ENCODE data around the gene RASSF7.

DNA sequence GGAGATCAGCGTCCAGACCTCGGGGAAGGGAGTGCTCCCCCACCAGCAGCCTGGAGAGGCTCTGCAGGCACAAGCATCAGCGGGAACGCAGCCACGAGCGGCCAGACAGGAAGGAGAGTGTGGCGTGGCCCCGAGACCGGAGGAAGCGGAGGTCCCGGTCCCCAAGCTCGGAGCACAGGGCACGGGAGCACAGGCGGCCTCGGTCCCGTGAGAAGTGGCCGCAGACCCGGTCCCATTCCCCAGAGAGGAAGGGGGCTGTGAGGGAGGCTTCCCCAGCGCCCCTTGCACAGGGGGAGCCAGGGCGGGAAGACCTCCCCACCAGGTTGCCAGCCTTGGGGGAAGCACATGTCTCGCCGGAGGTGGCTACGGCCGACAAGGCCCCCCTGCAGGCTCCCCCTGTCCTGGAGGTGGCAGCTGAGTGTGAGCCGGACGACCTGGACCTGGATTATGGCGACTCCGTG is 48.1 kb downstream of the RASSF7 start:
- TF ChIP-seq, protein P1, sequence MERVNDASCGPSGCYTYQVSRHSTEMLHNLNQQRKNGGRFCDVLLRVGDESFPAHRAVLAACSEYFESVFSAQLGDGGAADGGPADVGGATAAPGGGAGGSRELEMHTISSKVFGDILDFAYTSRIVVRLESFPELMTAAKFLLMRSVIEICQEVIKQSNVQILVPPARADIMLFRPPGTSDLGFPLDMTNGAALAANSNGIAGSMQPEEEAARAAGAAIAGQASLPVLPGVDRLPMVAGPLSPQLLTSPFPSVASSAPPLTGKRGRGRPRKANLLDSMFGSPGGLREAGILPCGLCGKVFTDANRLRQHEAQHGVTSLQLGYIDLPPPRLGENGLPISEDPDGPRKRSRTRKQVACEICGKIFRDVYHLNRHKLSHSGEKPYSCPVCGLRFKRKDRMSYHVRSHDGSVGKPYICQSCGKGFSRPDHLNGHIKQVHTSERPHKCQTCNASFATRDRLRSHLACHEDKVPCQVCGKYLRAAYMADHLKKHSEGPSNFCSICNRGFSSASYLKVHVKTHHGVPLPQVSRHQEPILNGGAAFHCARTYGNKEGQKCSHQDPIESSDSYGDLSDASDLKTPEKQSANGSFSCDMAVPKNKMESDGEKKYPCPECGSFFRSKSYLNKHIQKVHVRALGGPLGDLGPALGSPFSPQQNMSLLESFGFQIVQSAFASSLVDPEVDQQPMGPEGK (CRISPR knock-in tag; IDR thresholded peaks at IDR 0.05; ENCODE audit: borderline replicate concordance): no peak
- TF ChIP-seq, protein P2, sequence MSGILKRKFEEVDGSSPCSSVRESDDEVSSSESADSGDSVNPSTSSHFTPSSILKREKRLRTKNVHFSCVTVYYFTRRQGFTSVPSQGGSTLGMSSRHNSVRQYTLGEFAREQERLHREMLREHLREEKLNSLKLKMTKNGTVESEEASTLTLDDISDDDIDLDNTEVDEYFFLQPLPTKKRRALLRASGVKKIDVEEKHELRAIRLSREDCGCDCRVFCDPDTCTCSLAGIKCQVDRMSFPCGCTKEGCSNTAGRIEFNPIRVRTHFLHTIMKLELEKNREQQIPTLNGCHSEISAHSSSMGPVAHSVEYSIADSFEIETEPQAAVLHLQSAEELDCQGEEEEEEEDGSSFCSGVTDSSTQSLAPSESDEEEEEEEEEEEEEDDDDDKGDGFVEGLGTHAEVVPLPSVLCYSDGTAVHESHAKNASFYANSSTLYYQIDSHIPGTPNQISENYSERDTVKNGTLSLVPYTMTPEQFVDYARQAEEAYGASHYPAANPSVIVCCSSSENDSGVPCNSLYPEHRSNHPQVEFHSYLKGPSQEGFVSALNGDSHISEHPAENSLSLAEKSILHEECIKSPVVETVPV (CRISPR knock-in tag; IDR thresholded peaks at IDR 0.05): no peak
- TF ChIP-seq RARB (CRISPR knock-in tag; IDR thresholded peaks at IDR 0.05) (no peak), OSR1 (CRISPR knock-in tag; IDR thresholded peaks at IDR 0.05) (no peak), TOX (CRISPR knock-in tag; IDR thresholded peaks at IDR 0.05; ENCODE audit: borderline replicate concordance) (no peak)

All from SK-N-SH treated with all-trans-retinoic acid at 6 μM for 48 hours (cell line).